ENCODE measurements around the gene UNC5A.

DNA sequence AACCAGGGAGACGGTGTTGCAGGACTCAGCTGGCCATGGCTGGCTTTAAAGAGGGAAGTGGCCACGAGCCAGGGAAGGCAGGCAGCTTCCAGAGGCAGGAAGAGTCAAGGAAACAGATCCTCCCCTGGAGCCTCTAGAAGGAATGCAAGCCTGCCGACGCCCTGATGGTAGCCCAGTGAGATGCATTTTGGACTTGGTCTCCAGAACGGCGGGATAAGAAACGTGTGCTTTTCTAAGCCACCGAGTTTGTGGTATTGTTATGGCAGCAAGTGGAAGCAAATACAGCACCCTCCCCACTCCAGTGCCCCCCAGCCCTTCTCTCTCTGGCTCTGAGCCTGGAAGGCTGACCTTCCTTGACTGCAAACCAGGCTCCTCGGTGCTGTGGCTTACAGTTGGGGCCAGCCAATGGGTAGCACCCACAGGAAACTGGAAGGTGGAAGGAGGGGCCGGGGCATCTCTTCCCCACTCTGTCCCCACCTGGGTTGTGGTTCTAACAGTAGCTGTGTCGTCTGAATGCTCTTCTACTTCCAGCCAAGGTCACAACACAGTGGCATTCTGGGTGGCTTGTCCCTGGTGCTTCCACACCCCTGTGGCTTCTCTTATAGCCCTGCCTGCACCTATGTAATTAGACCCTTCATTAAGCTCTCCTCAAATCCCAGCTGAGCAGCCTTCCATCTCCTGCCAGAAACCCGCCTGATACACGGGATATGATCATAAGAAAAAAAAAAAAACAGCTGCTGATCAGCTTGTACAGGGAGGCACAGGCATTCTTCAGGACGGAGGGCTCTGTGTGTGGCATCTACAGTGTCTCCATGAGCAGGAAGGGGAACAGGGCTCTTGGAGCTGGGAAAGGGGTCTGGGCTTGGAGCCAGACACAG, 29.9 kb upstream of the UNC5A start:
- TF ChIP-seq, protein P1, sequence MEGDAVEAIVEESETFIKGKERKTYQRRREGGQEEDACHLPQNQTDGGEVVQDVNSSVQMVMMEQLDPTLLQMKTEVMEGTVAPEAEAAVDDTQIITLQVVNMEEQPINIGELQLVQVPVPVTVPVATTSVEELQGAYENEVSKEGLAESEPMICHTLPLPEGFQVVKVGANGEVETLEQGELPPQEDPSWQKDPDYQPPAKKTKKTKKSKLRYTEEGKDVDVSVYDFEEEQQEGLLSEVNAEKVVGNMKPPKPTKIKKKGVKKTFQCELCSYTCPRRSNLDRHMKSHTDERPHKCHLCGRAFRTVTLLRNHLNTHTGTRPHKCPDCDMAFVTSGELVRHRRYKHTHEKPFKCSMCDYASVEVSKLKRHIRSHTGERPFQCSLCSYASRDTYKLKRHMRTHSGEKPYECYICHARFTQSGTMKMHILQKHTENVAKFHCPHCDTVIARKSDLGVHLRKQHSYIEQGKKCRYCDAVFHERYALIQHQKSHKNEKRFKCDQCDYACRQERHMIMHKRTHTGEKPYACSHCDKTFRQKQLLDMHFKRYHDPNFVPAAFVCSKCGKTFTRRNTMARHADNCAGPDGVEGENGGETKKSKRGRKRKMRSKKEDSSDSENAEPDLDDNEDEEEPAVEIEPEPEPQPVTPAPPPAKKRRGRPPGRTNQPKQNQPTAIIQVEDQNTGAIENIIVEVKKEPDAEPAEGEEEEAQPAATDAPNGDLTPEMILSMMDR (IDR thresholded peaks at IDR 0.05) = no peak
- TF ChIP-seq POLR2A (IDR thresholded peaks at IDR 0.05) = no peak
